GM23338 (cell line): ENCODE data around the gene SLC24A4. TPM values are rescaled to one million over a fixed set of nuclear protein-coding genes. Genes with fewer than 3 reads are reported as not detected.

ENCODE experiments used
- ATAC-seq: fragments of 200-7000 bp; cut with Tn5 transposase; 3 replicates; pipeline ENCODE4 v1.9.1; 2020
- DNase-seq: peaks from one replicate; pipeline ENCODE4 v3.0.0-alpha.2; 2015; ENCODE audit warnings: low spot score
- H2AFZ ChIP-seq: fragments of 200-600 bp; sonication (generic); 2 replicates; pipeline ENCODE4 v1.8.0; 2016; ENCODE audit warnings: antibody characterized with exemption, mild to moderate bottlenecking, moderate library complexity
- H3F3A ChIP-seq: fragments of 200-600 bp; sonication (generic); replicated peaks from 2 replicates; pipeline ENCODE4 v1.8.0; 2017; ENCODE audit warnings: antibody characterized with exemption, mixed run types, low read depth
- H3K27ac ChIP-seq: fragments of 200-600 bp; sonication (generic); 2 replicates; pipeline ENCODE4 v1.6.1; 2016; ENCODE audit warnings: low read depth
- H3K27me3 ChIP-seq: fragments of 200-600 bp; sonication (generic); 2 replicates; pipeline ENCODE4 v1.8.0; 2016; ENCODE audit warnings: mild to moderate bottlenecking, mixed run types, moderate library complexity; ENCODE audit not compliant: insufficient read depth
- H3K36me3 ChIP-seq: fragments of 200-600 bp; sonication (generic); 2 replicates; pipeline ENCODE4 v1.8.0; 2016; ENCODE audit warnings: mild to moderate bottlenecking; ENCODE audit not compliant: insufficient read depth
- H3K4me1 ChIP-seq: fragments of 200-600 bp; sonication (generic); 2 replicates; pipeline ENCODE4 v1.8.0; 2016; ENCODE audit warnings: mild to moderate bottlenecking, moderate library complexity; ENCODE audit not compliant: insufficient read depth
- H3K4me2 ChIP-seq: fragments of 200-600 bp; sonication (generic); 2 replicates; pipeline ENCODE4 v1.7.1; 2017; ENCODE audit warnings: mixed run types
- H3K4me3 ChIP-seq: fragments of 200-600 bp; sonication (generic); 2 replicates; pipeline ENCODE4 v1.6.1; 2016; ENCODE audit warnings: mixed run types
- H3K79me2 ChIP-seq: fragments of 200-600 bp; sonication (generic); replicated peaks from 2 replicates; pipeline ENCODE4 v1.8.0; 2017; ENCODE audit warnings: mild to moderate bottlenecking; ENCODE audit not compliant: insufficient read depth
- H3K9me2 ChIP-seq: fragments of 200-600 bp; sonication (generic); 2 replicates; pipeline ENCODE4 v1.8.0; 2017; ENCODE audit not compliant: insufficient read depth
- H4K20me1 ChIP-seq: fragments of 200-600 bp; sonication (generic); replicated peaks from 2 replicates; pipeline ENCODE4 v1.8.0; 2017; ENCODE audit warnings: mild to moderate bottlenecking; ENCODE audit not compliant: insufficient read depth
- H3K27ac Mint-ChIP-seq: 2 replicates; pipeline ENCODE4 v1.8.0; 2020; ENCODE audit warnings: inconsistent platforms, mild to moderate bottlenecking, moderate library complexity, mixed read lengths
- H3K27me3 Mint-ChIP-seq: 3 replicates; pipeline ENCODE4 v1.8.0; 2022; ENCODE audit warnings: low read depth, mild to moderate bottlenecking, moderate library complexity, mixed read lengths, inconsistent platforms; ENCODE audit not compliant: insufficient read depth, poor library complexity
- H3K36me3 Mint-ChIP-seq: 3 replicates; pipeline ENCODE4 v1.8.0; 2021; ENCODE audit warnings: low read depth, mild to moderate bottlenecking, inconsistent platforms, moderate library complexity, mixed read lengths
- H3K4me1 Mint-ChIP-seq: 3 replicates; pipeline ENCODE4 v1.8.0; 2020; ENCODE audit warnings: mild to moderate bottlenecking, inconsistent platforms, mixed read lengths
- H3K4me3 Mint-ChIP-seq: 3 replicates; pipeline ENCODE4 v1.8.0; 2021; ENCODE audit warnings: moderate library complexity, mild to moderate bottlenecking, inconsistent platforms, mixed read lengths
- H3K9me3 Mint-ChIP-seq: 3 replicates; pipeline ENCODE4 v1.8.0; 2020; ENCODE audit warnings: moderate library complexity, mild to moderate bottlenecking, inconsistent platforms, mixed read lengths
- CREB1 ChIP-seq: fragments of 250-450 bp; sonication (Bioruptor Pico); IDR thresholded peaks from 2 replicates; pipeline ENCODE4 v1.5.0; 2020; ENCODE audit warnings: low read depth, mild to moderate bottlenecking, moderate library complexity
- EZH2 ChIP-seq: fragments of 200-600 bp; sonication (generic); IDR thresholded peaks from one replicate; pipeline ENCODE4 v1.8.0; 2017; ENCODE audit warnings: antibody characterized with exemption, mild to moderate bottlenecking, low read depth; ENCODE audit not compliant: unreplicated experiment
- EZH2phosphoT487 ChIP-seq: fragments of 200-600 bp; sonication (generic); IDR thresholded peaks from one replicate; pipeline ENCODE4 v1.8.1; 2018; ENCODE audit warnings: antibody characterized with exemption; ENCODE audit not compliant: unreplicated experiment
- JUNB ChIP-seq: IDR thresholded peaks from one replicate; pipeline ENCODE4 v1.6.1; 2016; ENCODE audit warnings: antibody characterized with exemption; ENCODE audit not compliant: unreplicated experiment
- NANOG ChIP-seq: IDR thresholded peaks from 2 replicates; pipeline ENCODE4 v1.6.1; 2016; ENCODE audit warnings: antibody characterized with exemption, borderline replicate concordance
- POLR2AphosphoS5 ChIP-seq: IDR thresholded peaks from 2 replicates; pipeline ENCODE4 v1.6.1; 2016; ENCODE audit warnings: antibody characterized with exemption, low read depth
- REST ChIP-seq: IDR thresholded peaks from one replicate; pipeline ENCODE4 v1.6.1; 2018; ENCODE audit warnings: antibody characterized with exemption; ENCODE audit not compliant: unreplicated experiment
- STAT1 ChIP-seq: IDR thresholded peaks from one replicate; pipeline ENCODE4 v1.6.1; 2016; ENCODE audit warnings: antibody characterized with exemption; ENCODE audit not compliant: unreplicated experiment
- ZNF114 ChIP-seq: fragments of 250-450 bp; sonication (Bioruptor Pico); IDR thresholded peaks from 2 replicates; pipeline ENCODE4 v1.5.0; 2020; ENCODE audit warnings: mild to moderate bottlenecking, moderate library complexity
- ZNF331 ChIP-seq: fragments of 250-450 bp; sonication (Bioruptor Pico); IDR thresholded peaks from 2 replicates; pipeline ENCODE4 v1.5.0; 2020; ENCODE audit warnings: low read depth, mild to moderate bottlenecking, moderate library complexity
- ZNF462 ChIP-seq: fragments of 250-450 bp; sonication (Bioruptor Pico); IDR thresholded peaks from 2 replicates; pipeline ENCODE4 v1.5.0; 2020; ENCODE audit warnings: mild to moderate bottlenecking, moderate library complexity
- polyA plus RNA-seq: library from polyadenylated mRNA; unstranded; fragments of >200 nt; fragmentation: Nextera tagmentation; extraction: Ambion mirVana; gene quantifications from 2 replicates; pipeline ENCODE4 v1.2.1, GENCODE V29; 2016
- total RNA-seq: library from RNA; depleted of rRNA; stranded (reverse); fragments of >200 nt; shearing (Covaris generic); gene quantifications from 2 replicates; pipeline ENCODE4 v1.2.3, GENCODE V29; 2014
- TF ChIP-seq, protein P1 (sequence below), 2 experiments: fragments of 200-600 bp in 1 of 2; sonication (generic) in 1 of 2; conservative IDR thresholded peaks; 2 replicates each; pipeline versions ENCODE4 v1.5.1 to v1.6.1; 2016 to 2017; ENCODE audit warnings: antibody characterized with exemption in 2 of 2, low read depth in 2 of 2, mild to moderate bottlenecking in 2 of 2, moderate library complexity in 1 of 2
- TF ChIP-seq, protein P2 (sequence below): IDR thresholded peaks from 2 replicates; pipeline ENCODE4 v1.6.1; 2016; ENCODE audit warnings: antibody characterized with exemption

The SLC24A4 gene
- total and polyA plus RNA-seq, 2 experiments from 2014 or later = 0.06 to 0.38 TPM

DNA sequence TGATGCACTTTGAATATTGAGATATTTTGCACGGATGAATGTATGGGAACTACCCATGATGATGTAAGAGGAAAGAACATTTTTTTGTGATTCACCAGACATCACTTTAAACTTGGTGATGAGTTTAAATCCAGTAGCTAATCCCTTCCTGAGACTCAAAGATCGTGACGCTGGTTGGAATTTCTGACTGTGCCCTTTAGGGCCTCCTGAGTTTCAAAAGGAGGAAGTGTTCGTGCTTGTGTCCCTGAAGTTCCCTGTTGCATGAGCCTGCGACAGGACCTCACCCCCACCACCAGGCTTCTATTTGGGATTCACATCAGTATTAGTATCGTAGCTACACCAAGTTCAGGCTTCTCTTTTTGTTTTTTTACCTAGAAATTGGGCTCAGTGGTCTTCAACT lies 172.1 kb downstream of the SLC24A4 start:
- H3K4me1 ChIP-seq = no peaks in the 10 kb centered on the region
- H3K27me3 ChIP-seq = no peaks in the 10 kb centered on the region
- no peak overlapping the region for H3K4me2 ChIP-seq
- no peaks in the 10 kb centered on the region for H3F3A ChIP-seq
- no peaks in the 10 kb centered on the region for H3K9me2 ChIP-seq
- Mint-ChIP-seq H3K4me3 (no peak overlapping the region), H3K9me3 (no peaks in the 10 kb centered on the region), H3K4me1 (peaks cover 11% of the 10 kb centered on the region; the same call in 2 of the 3 replicates), H3K36me3 (no peaks in the 10 kb centered on the region; the same call in 2 of the 3 replicates), H3K27me3 (peaks cover 2% of the 10 kb centered on the region), H3K27ac (no peak overlapping the region)
- H2AFZ ChIP-seq = no peak overlapping the region
- ATAC-seq (no peak), DNase-seq (no peak)
- no peaks in the 10 kb centered on the region for H3K79me2 ChIP-seq
- H3K4me3 ChIP-seq = no peak overlapping the region
- H4K20me1 ChIP-seq = no peaks in the 10 kb centered on the region
- no peak overlapping the region for H3K27ac ChIP-seq
- TF ChIP-seq ZNF462 (CRISPR knock-in tag) (no peak), ZNF331 (CRISPR knock-in tag) (no peak), JUNB (no peak), EZH2phosphoT487 (no peak), EZH2 (no peak), ZNF114 (CRISPR knock-in tag) (no peak), POLR2AphosphoS5 (no peak), STAT1 (no peak), REST (no peak), NANOG (no peak), CREB1 (no peak)
- TF ChIP-seq, protein P1, sequence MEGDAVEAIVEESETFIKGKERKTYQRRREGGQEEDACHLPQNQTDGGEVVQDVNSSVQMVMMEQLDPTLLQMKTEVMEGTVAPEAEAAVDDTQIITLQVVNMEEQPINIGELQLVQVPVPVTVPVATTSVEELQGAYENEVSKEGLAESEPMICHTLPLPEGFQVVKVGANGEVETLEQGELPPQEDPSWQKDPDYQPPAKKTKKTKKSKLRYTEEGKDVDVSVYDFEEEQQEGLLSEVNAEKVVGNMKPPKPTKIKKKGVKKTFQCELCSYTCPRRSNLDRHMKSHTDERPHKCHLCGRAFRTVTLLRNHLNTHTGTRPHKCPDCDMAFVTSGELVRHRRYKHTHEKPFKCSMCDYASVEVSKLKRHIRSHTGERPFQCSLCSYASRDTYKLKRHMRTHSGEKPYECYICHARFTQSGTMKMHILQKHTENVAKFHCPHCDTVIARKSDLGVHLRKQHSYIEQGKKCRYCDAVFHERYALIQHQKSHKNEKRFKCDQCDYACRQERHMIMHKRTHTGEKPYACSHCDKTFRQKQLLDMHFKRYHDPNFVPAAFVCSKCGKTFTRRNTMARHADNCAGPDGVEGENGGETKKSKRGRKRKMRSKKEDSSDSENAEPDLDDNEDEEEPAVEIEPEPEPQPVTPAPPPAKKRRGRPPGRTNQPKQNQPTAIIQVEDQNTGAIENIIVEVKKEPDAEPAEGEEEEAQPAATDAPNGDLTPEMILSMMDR (conservative IDR thresholded peaks at IDR 0.05; ENCODE audit: low read depth in 2 of 2) = no peak
- TF ChIP-seq, protein P2, sequence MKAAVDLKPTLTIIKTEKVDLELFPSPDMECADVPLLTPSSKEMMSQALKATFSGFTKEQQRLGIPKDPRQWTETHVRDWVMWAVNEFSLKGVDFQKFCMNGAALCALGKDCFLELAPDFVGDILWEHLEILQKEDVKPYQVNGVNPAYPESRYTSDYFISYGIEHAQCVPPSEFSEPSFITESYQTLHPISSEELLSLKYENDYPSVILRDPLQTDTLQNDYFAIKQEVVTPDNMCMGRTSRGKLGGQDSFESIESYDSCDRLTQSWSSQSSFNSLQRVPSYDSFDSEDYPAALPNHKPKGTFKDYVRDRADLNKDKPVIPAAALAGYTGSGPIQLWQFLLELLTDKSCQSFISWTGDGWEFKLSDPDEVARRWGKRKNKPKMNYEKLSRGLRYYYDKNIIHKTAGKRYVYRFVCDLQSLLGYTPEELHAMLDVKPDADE = no peak
- H3K36me3 ChIP-seq = no peaks in the 10 kb centered on the region
